H9 (cell line): ENCODE measurements around the gene PRKCA. TPM values are rescaled to one million over a fixed set of nuclear protein-coding genes. Genes with fewer than 3 reads are reported as not detected.
"Not testable (repeated sequence)": the region's sequence is repeated elsewhere in the genome, so short reads cannot be mapped to it uniquely, and the experiment has no call there.

Experiments used
- DNase-seq: peaks from one replicate; pipeline ENCODE4 v3.0.0-alpha.2; 2017
- H2AFZ ChIP-seq: one replicate; pipeline ENCODE4 v1.6.1; 2013; ENCODE audit warnings: mild to moderate bottlenecking, low read length, control low read depth, moderate library complexity
- H2AK5ac ChIP-seq: 2 replicates; pipeline ENCODE4 v1.6.1; 2013; ENCODE audit warnings: low read length, control low read depth, mixed read lengths; ENCODE audit not compliant: insufficient read length
- H2BK120ac ChIP-seq: one replicate; pipeline ENCODE4 v1.6.1; 2013; ENCODE audit warnings: low read depth, mild to moderate bottlenecking, low read length, control low read depth, inconsistent platforms; ENCODE audit not compliant: poor library complexity, severe bottlenecking
- H2BK12ac ChIP-seq: 2 replicates; pipeline ENCODE4 v1.6.1; 2013; ENCODE audit warnings: low read length, control low read depth, mixed read lengths, low read depth; ENCODE audit not compliant: insufficient read length
- H2BK15ac ChIP-seq: 2 replicates; pipeline ENCODE4 v1.6.1; 2013; ENCODE audit warnings: low read depth, low read length, control low read depth
- H2BK20ac ChIP-seq: one replicate; pipeline ENCODE4 v1.6.1; 2013; ENCODE audit warnings: low read depth, mild to moderate bottlenecking, low read length, control low read depth, inconsistent platforms; ENCODE audit not compliant: poor library complexity, severe bottlenecking
- H2BK5ac ChIP-seq: 2 replicates; pipeline ENCODE4 v1.6.1; 2013; ENCODE audit warnings: low read length, control low read depth, mixed read lengths; ENCODE audit not compliant: insufficient read length
- H3K14ac ChIP-seq: 2 replicates; pipeline ENCODE4 v1.6.1; 2013; ENCODE audit warnings: low read length, control low read depth; ENCODE audit not compliant: insufficient read depth
- H3K18ac ChIP-seq: 2 replicates; pipeline ENCODE4 v1.6.1; 2013; ENCODE audit warnings: low read depth, mild to moderate bottlenecking, mixed read lengths, low read length, control low read depth; ENCODE audit not compliant: insufficient read length
- H3K23ac ChIP-seq: 2 replicates; pipeline ENCODE4 v1.6.1; 2013; ENCODE audit warnings: low read length, control low read depth, mixed read lengths, low read depth; ENCODE audit not compliant: insufficient read length
- H3K23me2 ChIP-seq: 2 replicates; pipeline ENCODE4 v1.6.1; 2013; ENCODE audit warnings: low read depth, mild to moderate bottlenecking, mixed read lengths, low read length, control low read depth; ENCODE audit not compliant: insufficient read length, poor library complexity, severe bottlenecking
- H3K27ac ChIP-seq: 2 replicates; pipeline ENCODE4 v1.5.1; 2013; ENCODE audit warnings: low read length, control low read depth, mixed read lengths, low read depth; ENCODE audit not compliant: insufficient read length
- H3K27me3 ChIP-seq: 2 replicates; pipeline ENCODE4 v1.6.1; 2013; ENCODE audit warnings: low read length, control low read depth, inconsistent platforms; ENCODE audit not compliant: insufficient read depth
- H3K4ac ChIP-seq: 2 replicates; pipeline ENCODE4 v1.6.1; 2013; ENCODE audit warnings: low read depth, mild to moderate bottlenecking, control low read depth, inconsistent platforms, low read length, moderate library complexity
- H3K4me1 ChIP-seq: 2 replicates; pipeline ENCODE4 v1.6.1; 2013; ENCODE audit warnings: low read length, control low read depth, inconsistent platforms; ENCODE audit not compliant: insufficient read depth
- H3K4me2 ChIP-seq: 2 replicates; pipeline ENCODE4 v1.6.1; 2013; ENCODE audit warnings: low read length, control low read depth, mixed read lengths; ENCODE audit not compliant: insufficient read length, insufficient read depth
- H3K56ac ChIP-seq: 2 replicates; pipeline ENCODE4 v1.6.1; 2013; ENCODE audit warnings: low read depth, mild to moderate bottlenecking, mixed read lengths, low read length, control low read depth; ENCODE audit not compliant: insufficient read length
- H3K79me1 ChIP-seq: 2 replicates; pipeline ENCODE4 v1.6.1; 2013; ENCODE audit warnings: low read depth, mild to moderate bottlenecking, moderate library complexity, low read length, control low read depth, inconsistent platforms; ENCODE audit not compliant: insufficient read depth, poor library complexity, severe bottlenecking
- H3K79me2 ChIP-seq: 2 replicates; pipeline ENCODE4 v1.6.1; 2013; ENCODE audit warnings: low read length, control low read depth, inconsistent platforms; ENCODE audit not compliant: insufficient read depth
- H3K9ac ChIP-seq: 2 replicates; pipeline ENCODE4 v1.6.1; 2013; ENCODE audit warnings: low read length, control low read depth, mixed read lengths; ENCODE audit not compliant: insufficient read length; ENCODE audit errors: extremely low read depth
- H3K9me3 ChIP-seq: one replicate; pipeline ENCODE4 v1.6.1; 2013; ENCODE audit warnings: low read depth, low read length, inconsistent platforms; ENCODE audit not compliant: control insufficient read depth
- H3T11ph ChIP-seq: one replicate; pipeline ENCODE4 v1.6.1; 2013; ENCODE audit warnings: mild to moderate bottlenecking, low read length, control low read depth, inconsistent platforms
- H4K20me1 ChIP-seq: one replicate; pipeline ENCODE4 v1.6.1; 2013; ENCODE audit not compliant: control insufficient read depth, insufficient read length, insufficient read depth
- H4K5ac ChIP-seq: 2 replicates; pipeline ENCODE4 v1.6.1; 2013; ENCODE audit warnings: low read depth, mild to moderate bottlenecking, mixed read lengths, low read length, control low read depth; ENCODE audit not compliant: insufficient read length
- H4K8ac ChIP-seq: replicated peaks from 2 replicates; pipeline ENCODE4 v1.6.1; 2013; ENCODE audit warnings: low read length, control low read depth, mixed read lengths, low read depth; ENCODE audit not compliant: insufficient read length
- H4K91ac ChIP-seq: 2 replicates; pipeline ENCODE4 v1.6.1; 2013; ENCODE audit warnings: low read depth, mild to moderate bottlenecking, moderate library complexity, mixed read lengths, low read length, control low read depth; ENCODE audit not compliant: insufficient read length
- H3K27ac Mint-ChIP-seq, 3 experiments: 2 replicates in 2 of 3; 3 replicates in 1 of 3; pipeline ENCODE4 v1.8.0; 2020 to 2021; ENCODE audit warnings: mixed read lengths in 3 of 3, mild to moderate bottlenecking in 1 of 3, moderate library complexity in 1 of 3
- H3K27me3 Mint-ChIP-seq: 2 replicates; pipeline ENCODE4 v1.8.0; 2021; ENCODE audit warnings: low read depth, mild to moderate bottlenecking, moderate library complexity, mixed read lengths
- H3K36me3 Mint-ChIP-seq, 3 experiments: 2 replicates in 2 of 3; 3 replicates in 1 of 3; pipeline ENCODE4 v1.8.0; 2020 to 2021; ENCODE audit warnings: low read depth in 3 of 3, mixed read lengths in 3 of 3; ENCODE audit not compliant: insufficient read depth in 1 of 3
- H3K4me1 Mint-ChIP-seq, 2 experiments: 2 replicates each; pipeline ENCODE4 v1.8.0; 2020; ENCODE audit warnings: mixed read lengths in 2 of 2
- H3K4me3 Mint-ChIP-seq, 2 experiments: 2 replicates in 1 of 2; 3 replicates in 1 of 2; pipeline ENCODE4 v1.8.0; 2020 to 2021; ENCODE audit warnings: mild to moderate bottlenecking in 2 of 2, mixed read lengths in 2 of 2, moderate library complexity in 1 of 2
- H3K9me3 Mint-ChIP-seq, 2 experiments: 2 replicates in 1 of 2; 3 replicates in 1 of 2; pipeline ENCODE4 v1.8.0; 2020; ENCODE audit warnings: mild to moderate bottlenecking in 2 of 2, mixed read lengths in 2 of 2, moderate library complexity in 1 of 2
- WGBS: extraction: QIAGEN DNeasy Blood & Tissue Kit; methylation state at CpG from one replicate; pipeline ENCODE4 v1.1.7; 2013; ENCODE audit warnings: missing lambda C conversion rate, low lambda C conversion rate, mixed read lengths; ENCODE audit not compliant: insufficient read length; ENCODE audit errors: extremely low coverage; 5-methylcytosine and 5-hydroxymethylcytosine counted together
- total RNA-seq: library from RNA; stranded (reverse); gene quantifications from 2 replicates; pipeline ENCODE4 v1.2.1, GENCODE V29; 2021
- TF ChIP-seq, protein P1 (sequence below): fragments of 200-600 bp; sonication (generic); conservative IDR thresholded peaks from 3 replicates; pipeline ENCODE4 v1.8.0; 2021; ENCODE audit warnings: antibody characterized with exemption, mild to moderate bottlenecking

Gene PRKCA
- total RNA-seq, 1 experiment from 2014 or later, result 10.5 TPM

- Histone ChIP-seq H2BK20ac (no peak overlapping the region), H3K56ac (no peak overlapping the region), H2BK5ac (no peak overlapping the region), H4K91ac (no peak overlapping the region), H3K18ac (no peak overlapping the region), H2AFZ (no peak overlapping the region), H3K23ac (no peak overlapping the region), H3K79me2 (no peaks in the 10 kb centered on the region), H3K4me1 (peaks cover 7% of the 10 kb centered on the region; the same call in 1 of the 2 replicates), H3K79me1 (no peaks in the 10 kb centered on the region), H3K23me2 (no peaks in the 10 kb centered on the region), H4K5ac (no peak overlapping the region), H3K4ac (no peak overlapping the region), H2BK120ac (no peak overlapping the region), H3K27me3 (no peaks in the 10 kb centered on the region), H2BK15ac (no peak overlapping the region), H3K4me2 (no peak overlapping the region), H3K9ac (no peak overlapping the region), H4K20me1 (no peaks in the 10 kb centered on the region), H3T11ph (no peak overlapping the region), H4K8ac (no peak overlapping the region), H3K27ac (no peak overlapping the region), H2BK12ac (no peak overlapping the region), H2AK5ac (no peak overlapping the region), H3K9me3 (no peaks in the 10 kb centered on the region), H3K14ac (no peak overlapping the region)
- Mint-ChIP-seq H3K27me3 (peaks cover 1% of the 10 kb centered on the region; the same call in 1 of the 2 replicates), H3K27ac (no peak overlapping the region), H3K4me1 (peaks cover 46 to 52% of the 10 kb centered on the region in 2 experiments), H3K36me3 (no peaks in the 10 kb centered on the region), H3K4me3 (no peak overlapping the region; a peak in 1 of 5 replicates), H3K9me3 (no peaks in the 10 kb centered on the region; a peak in 2 of 5 replicates)
- WGBS, result no CpG with 5 or more reads among the region's 5 CpGs
- TF ChIP-seq, protein P1, sequence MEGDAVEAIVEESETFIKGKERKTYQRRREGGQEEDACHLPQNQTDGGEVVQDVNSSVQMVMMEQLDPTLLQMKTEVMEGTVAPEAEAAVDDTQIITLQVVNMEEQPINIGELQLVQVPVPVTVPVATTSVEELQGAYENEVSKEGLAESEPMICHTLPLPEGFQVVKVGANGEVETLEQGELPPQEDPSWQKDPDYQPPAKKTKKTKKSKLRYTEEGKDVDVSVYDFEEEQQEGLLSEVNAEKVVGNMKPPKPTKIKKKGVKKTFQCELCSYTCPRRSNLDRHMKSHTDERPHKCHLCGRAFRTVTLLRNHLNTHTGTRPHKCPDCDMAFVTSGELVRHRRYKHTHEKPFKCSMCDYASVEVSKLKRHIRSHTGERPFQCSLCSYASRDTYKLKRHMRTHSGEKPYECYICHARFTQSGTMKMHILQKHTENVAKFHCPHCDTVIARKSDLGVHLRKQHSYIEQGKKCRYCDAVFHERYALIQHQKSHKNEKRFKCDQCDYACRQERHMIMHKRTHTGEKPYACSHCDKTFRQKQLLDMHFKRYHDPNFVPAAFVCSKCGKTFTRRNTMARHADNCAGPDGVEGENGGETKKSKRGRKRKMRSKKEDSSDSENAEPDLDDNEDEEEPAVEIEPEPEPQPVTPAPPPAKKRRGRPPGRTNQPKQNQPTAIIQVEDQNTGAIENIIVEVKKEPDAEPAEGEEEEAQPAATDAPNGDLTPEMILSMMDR, result no peak
- peak; percentile 24 for DNase-seq
Observed at GRCh38 chr17:66724581-66725341, 422.3 kb downstream of the PRKCA start.

- not testable (repeated sequence) for H3K23me2 ChIP-seq, H3K27me3 Mint-ChIP-seq, H3K4ac ChIP-seq, H4K5ac ChIP-seq, DNase-seq, H3K79me1 ChIP-seq, H3K56ac ChIP-seq, H2BK20ac ChIP-seq, H3K4me3 Mint-ChIP-seq, H2AK5ac ChIP-seq, H2BK120ac ChIP-seq, H3K79me2 ChIP-seq, H4K8ac ChIP-seq, H3K9me3 Mint-ChIP-seq, H3K27ac ChIP-seq, H2BK12ac ChIP-seq, H3K27ac Mint-ChIP-seq, H3T11ph ChIP-seq, H3K36me3 Mint-ChIP-seq, H2BK15ac ChIP-seq, H4K91ac ChIP-seq, H3K14ac ChIP-seq, H3K9me3 ChIP-seq, H3K4me2 ChIP-seq, H2BK5ac ChIP-seq, H3K9ac ChIP-seq, H4K20me1 ChIP-seq, H3K23ac ChIP-seq, H3K18ac ChIP-seq, H3K27me3 ChIP-seq, H2AFZ ChIP-seq
- H3K4me1 ChIP-seq, result peaks cover 11% of the 10 kb centered on the region; the same call in 1 of the 2 replicates
- H3K4me1 Mint-ChIP-seq, result peaks cover 53 to 56% of the 10 kb centered on the region in 2 experiments
- WGBS, result no CpG with 5 or more reads among the region's 4 CpGs
Observed at GRCh38 chr17:66725438-66725837, 423.0 kb downstream of the PRKCA start.
